Measurements from ENCODE around the gene RGS6. TPM values are rescaled to one million over a fixed set of nuclear protein-coding genes. Genes with fewer than 3 reads are reported as not detected.

RGS6 gene
- polyA plus RNA-seq, 3 donors: not detected

GRCh38 chr14:72247896-72248465 is 315.8 kb downstream of the RGS6 start:
- H3K9me3 ChIP-seq (replicated peaks in 1 of 2; ENCODE audit: control insufficient read depth in 1 of 2, insufficient read depth in 1 of 2, low read length in 2 of 2): peaks cover 6 to 7% of the 10 kb centered on the region in 2 donors
- no peak overlapping the region for H2AFZ ChIP-seq (ENCODE audit: insufficient read depth, low read depth, low read length, poor library complexity, severe bottlenecking)
- H3K4me2 ChIP-seq (replicated peaks; ENCODE audit: extremely low read depth, low read length, poor library complexity, severe bottlenecking): no peak overlapping the region
- no peak overlapping the region for H3K9ac ChIP-seq (ENCODE audit: insufficient read depth, low read length, poor library complexity, severe bottlenecking)
- TF ChIP-seq CTCF (IDR thresholded peaks at IDR 0.05): no peak
- H3K4me1 Mint-ChIP-seq: no peaks in the 10 kb centered on the region
- H3K4me3 Mint-ChIP-seq: no peak overlapping the region
- H4K20me1 ChIP-seq (ENCODE audit: insufficient read depth, low read length): no peaks in the 10 kb centered on the region
- no CpG with 5 or more reads among the region's 1 CpG for WGBS (ENCODE audit: insufficient coverage)
- no peaks in the 10 kb centered on the region for H3K79me2 ChIP-seq (ENCODE audit: insufficient read depth, low read length)
- no peak overlapping the region for H3K4me3 ChIP-seq (replicated peaks in 1 of 3; ENCODE audit: low read depth in 2 of 3, low read length in 3 of 3)
- H3K27ac ChIP-seq (ENCODE audit: low read depth in 1 of 2, low read length in 2 of 2): no peak overlapping the region
- intact Hi-C loops (cut with micrococcal nuclease): no loop called here
- H3K36me3 ChIP-seq (replicated peaks in 1 of 2; ENCODE audit: control insufficient read depth in 1 of 2, insufficient read depth in 2 of 2, low read length in 2 of 2): no peaks in the 10 kb centered on the region
- DNase-seq: no peak
- no peak overlapping the region for H3K27ac Mint-ChIP-seq
- H3K27me3 Mint-ChIP-seq (ENCODE audit: low read depth in 3 of 3): peaks cover 2 to 4% (median 3%) of the 10 kb centered on the region in 3 donors
- peaks cover 0 to 18% (median 11%) of the 10 kb centered on the region in 7 donors for H3K9me3 Mint-ChIP-seq
- no peaks in the 10 kb centered on the region for H3K27me3 ChIP-seq (ENCODE audit: control insufficient read depth in 2 of 2, insufficient read depth in 2 of 2, low read length in 2 of 2)
- no peaks in the 10 kb centered on the region for H3K36me3 Mint-ChIP-seq
- H3K4me1 ChIP-seq (ENCODE audit: control insufficient read depth in 1 of 2, insufficient read depth in 2 of 2, low read length in 2 of 2): no peaks in the 10 kb centered on the region

GRCh38 chr14:72253503-72253902 is 321.3 kb downstream of the RGS6 start:
- WGBS (ENCODE audit: insufficient coverage): 100% methylated on average over 1 of the region's 2 CpGs
- Histone ChIP-seq H3K79me2 (ENCODE audit: insufficient read depth, low read length) (no peaks in the 10 kb centered on the region), H4K20me1 (ENCODE audit: insufficient read depth, low read length) (no peaks in the 10 kb centered on the region), H3K4me2 (replicated peaks; ENCODE audit: extremely low read depth, low read length, poor library complexity, severe bottlenecking) (no peak overlapping the region), H2AFZ (ENCODE audit: insufficient read depth, low read depth, low read length, poor library complexity, severe bottlenecking) (no peak overlapping the region), H3K4me3 (replicated peaks in 1 of 3; ENCODE audit: low read depth in 2 of 3, low read length in 3 of 3) (no peak overlapping the region), H3K27me3 (ENCODE audit: control insufficient read depth in 2 of 2, insufficient read depth in 2 of 2, low read length in 2 of 2) (no peaks in the 10 kb centered on the region), H3K27ac (ENCODE audit: low read depth in 1 of 2, low read length in 2 of 2) (no peak overlapping the region), H3K4me1 (ENCODE audit: control insufficient read depth in 1 of 2, insufficient read depth in 2 of 2, low read length in 2 of 2) (no peaks in the 10 kb centered on the region), H3K9me3 (replicated peaks in 1 of 2; ENCODE audit: control insufficient read depth in 1 of 2, insufficient read depth in 1 of 2, low read length in 2 of 2) (peaks cover 4 to 7% of the 10 kb centered on the region in 2 donors), H3K36me3 (replicated peaks in 1 of 2; ENCODE audit: control insufficient read depth in 1 of 2, insufficient read depth in 2 of 2, low read length in 2 of 2) (no peaks in the 10 kb centered on the region), H3K9ac (ENCODE audit: insufficient read depth, low read length, poor library complexity, severe bottlenecking) (no peak overlapping the region)
- no peak for DNase-seq
- peaks cover 2 to 16% (median 10%) of the 10 kb centered on the region in 7 donors for H3K9me3 Mint-ChIP-seq
- no peak overlapping the region for H3K4me3 Mint-ChIP-seq
- intact Hi-C loops (cut with micrococcal nuclease): no loop called here
- H3K36me3 Mint-ChIP-seq: no peaks in the 10 kb centered on the region
- H3K27me3 Mint-ChIP-seq (ENCODE audit: low read depth in 3 of 3): peaks cover 0 to 2% (median 0%) of the 10 kb centered on the region in 3 donors
- H3K27ac Mint-ChIP-seq: no peak overlapping the region
- no peak for TF ChIP-seq CTCF (IDR thresholded peaks at IDR 0.05)
- H3K4me1 Mint-ChIP-seq: no peaks in the 10 kb centered on the region
